Neuron (in vitro differentiated cells): ENCODE data around the gene TIMMDC1.

ENCODE experiments used
- H2AFZ ChIP-seq: one replicate; pipeline ENCODE4 v1.6.1; 2013; ENCODE audit warnings: low read depth, mild to moderate bottlenecking, inconsistent platforms, low read length, moderate library complexity
- H3K27me3 ChIP-seq: one replicate; pipeline ENCODE4 v1.6.1; 2013; ENCODE audit warnings: low read length; ENCODE audit not compliant: insufficient read depth
- H3K36me3 ChIP-seq: one replicate; pipeline ENCODE4 v1.6.1; 2013; ENCODE audit warnings: low read length; ENCODE audit not compliant: insufficient read depth
- H3K4me1 ChIP-seq: one replicate; pipeline ENCODE4 v1.6.1; 2013; ENCODE audit warnings: low read length; ENCODE audit not compliant: insufficient read depth
- H3K4me3 ChIP-seq: 2 replicates; pipeline ENCODE4 v1.5.1; 2013; ENCODE audit warnings: mild to moderate bottlenecking, low read length, moderate library complexity
- H3K9me3 ChIP-seq: one replicate; pipeline ENCODE4 v1.6.1; 2013; ENCODE audit warnings: low read length

The TIMMDC1 gene

GRCh38 chr3:119524931-119525662 is 26.8 kb downstream of the TIMMDC1 start:
- H3K36me3 ChIP-seq, result peaks cover 50% of the 10 kb centered on the region
- no peak overlapping the region for H2AFZ ChIP-seq
- no peak overlapping the region for H3K4me3 ChIP-seq
- no peaks in the 10 kb centered on the region for H3K27me3 ChIP-seq
- peaks cover 12% of the 10 kb centered on the region for H3K9me3 ChIP-seq
- no peaks in the 10 kb centered on the region for H3K4me1 ChIP-seq

GRCh38 chr3:119527714-119528113 is 29.4 kb downstream of the TIMMDC1 start:
- no peaks in the 10 kb centered on the region for H3K9me3 ChIP-seq
- no peak overlapping the region for H2AFZ ChIP-seq
- H3K27me3 ChIP-seq, result no peaks in the 10 kb centered on the region
- H3K4me3 ChIP-seq, result no peak overlapping the region
- no peaks in the 10 kb centered on the region for H3K4me1 ChIP-seq
- H3K36me3 ChIP-seq, result peaks cover 26% of the 10 kb centered on the region

GRCh38 chr3:119529883-119530282 is 31.5 kb downstream of the TIMMDC1 start:
- no peaks in the 10 kb centered on the region for H3K4me1 ChIP-seq
- H3K27me3 ChIP-seq, result no peaks in the 10 kb centered on the region
- H3K9me3 ChIP-seq, result no peaks in the 10 kb centered on the region
- H2AFZ ChIP-seq, result no peak overlapping the region
- peaks cover 4% of the 10 kb centered on the region for H3K36me3 ChIP-seq
- no peak overlapping the region for H3K4me3 ChIP-seq

- Histone ChIP-seq H3K9me3 (no peaks in the 10 kb centered on the region), H3K4me3 (no peak overlapping the region), H3K27me3 (no peaks in the 10 kb centered on the region), H3K4me1 (no peaks in the 10 kb centered on the region), H2AFZ (no peak overlapping the region), H3K36me3 (no peaks in the 10 kb centered on the region)
These were observed 32.1 kb downstream of the TIMMDC1 start for GRCh38 chr3:119530456-119530855.

GRCh38 chr3:119531151-119531550 is 32.8 kb downstream of the TIMMDC1 start:
- Histone ChIP-seq H3K4me1 (no peaks in the 10 kb centered on the region), H3K27me3 (no peaks in the 10 kb centered on the region), H3K4me3 (no peak overlapping the region), H3K36me3 (no peaks in the 10 kb centered on the region), H2AFZ (no peak overlapping the region), H3K9me3 (no peaks in the 10 kb centered on the region)

- no peak overlapping the region for H3K4me3 ChIP-seq
- no peaks in the 10 kb centered on the region for H3K9me3 ChIP-seq
- no peaks in the 10 kb centered on the region for H3K27me3 ChIP-seq
- no peak overlapping the region for H2AFZ ChIP-seq
- no peaks in the 10 kb centered on the region for H3K4me1 ChIP-seq
- H3K36me3 ChIP-seq, result no peaks in the 10 kb centered on the region
These were observed 35.9 kb downstream of the TIMMDC1 start for GRCh38 chr3:119534296-119534695.

- Histone ChIP-seq H3K4me1 (no peaks in the 10 kb centered on the region), H3K27me3 (no peaks in the 10 kb centered on the region), H3K4me3 (no peak overlapping the region), H2AFZ (no peak overlapping the region), H3K9me3 (no peaks in the 10 kb centered on the region), H3K36me3 (no peaks in the 10 kb centered on the region)
These were observed 38.4 kb downstream of the TIMMDC1 start for GRCh38 chr3:119536757-119537156.

GRCh38 chr3:119538772-119539171 is 40.4 kb downstream of the TIMMDC1 start:
- H2AFZ ChIP-seq, result no peak overlapping the region
- H3K36me3 ChIP-seq, result no peaks in the 10 kb centered on the region
- H3K9me3 ChIP-seq, result no peaks in the 10 kb centered on the region
- H3K4me3 ChIP-seq, result no peak overlapping the region
- H3K27me3 ChIP-seq, result no peaks in the 10 kb centered on the region
- no peaks in the 10 kb centered on the region for H3K4me1 ChIP-seq

GRCh38 chr3:119541547-119541946 is 43.2 kb downstream of the TIMMDC1 start:
- H2AFZ ChIP-seq, result no peak overlapping the region
- no peaks in the 10 kb centered on the region for H3K9me3 ChIP-seq
- no peaks in the 10 kb centered on the region for H3K4me1 ChIP-seq
- no peaks in the 10 kb centered on the region for H3K36me3 ChIP-seq
- no peak overlapping the region for H3K4me3 ChIP-seq
- no peaks in the 10 kb centered on the region for H3K27me3 ChIP-seq

- no peaks in the 10 kb centered on the region for H3K27me3 ChIP-seq
- H2AFZ ChIP-seq, result no peak overlapping the region
- no peak overlapping the region for H3K4me3 ChIP-seq
- no peaks in the 10 kb centered on the region for H3K36me3 ChIP-seq
- H3K9me3 ChIP-seq, result no peaks in the 10 kb centered on the region
- H3K4me1 ChIP-seq, result no peaks in the 10 kb centered on the region
These were observed 43.9 kb downstream of the TIMMDC1 start for GRCh38 chr3:119542168-119542767.

- H3K27me3 ChIP-seq, result no peaks in the 10 kb centered on the region
- no peak overlapping the region for H2AFZ ChIP-seq
- no peaks in the 10 kb centered on the region for H3K9me3 ChIP-seq
- H3K36me3 ChIP-seq, result no peaks in the 10 kb centered on the region
- no peak overlapping the region for H3K4me3 ChIP-seq
- H3K4me1 ChIP-seq, result no peaks in the 10 kb centered on the region
These were observed 44.8 kb downstream of the TIMMDC1 start for GRCh38 chr3:119543147-119543546.

GRCh38 chr3:119547227-119547626 is 48.9 kb downstream of the TIMMDC1 start:
- H3K36me3 ChIP-seq, result no peaks in the 10 kb centered on the region
- H3K27me3 ChIP-seq, result no peaks in the 10 kb centered on the region
- H3K4me3 ChIP-seq, result no peak overlapping the region
- no peaks in the 10 kb centered on the region for H3K9me3 ChIP-seq
- H3K4me1 ChIP-seq, result no peaks in the 10 kb centered on the region
- H2AFZ ChIP-seq, result no peak overlapping the region

- Histone ChIP-seq H3K9me3 (no peaks in the 10 kb centered on the region), H3K4me3 (no peak overlapping the region), H3K4me1 (no peaks in the 10 kb centered on the region), H2AFZ (no peak overlapping the region), H3K36me3 (no peaks in the 10 kb centered on the region), H3K27me3 (no peaks in the 10 kb centered on the region)
These were observed 50.0 kb downstream of the TIMMDC1 start for GRCh38 chr3:119548341-119548740.
